ENCODE measurements around the gene CRLF2.

DNA sequence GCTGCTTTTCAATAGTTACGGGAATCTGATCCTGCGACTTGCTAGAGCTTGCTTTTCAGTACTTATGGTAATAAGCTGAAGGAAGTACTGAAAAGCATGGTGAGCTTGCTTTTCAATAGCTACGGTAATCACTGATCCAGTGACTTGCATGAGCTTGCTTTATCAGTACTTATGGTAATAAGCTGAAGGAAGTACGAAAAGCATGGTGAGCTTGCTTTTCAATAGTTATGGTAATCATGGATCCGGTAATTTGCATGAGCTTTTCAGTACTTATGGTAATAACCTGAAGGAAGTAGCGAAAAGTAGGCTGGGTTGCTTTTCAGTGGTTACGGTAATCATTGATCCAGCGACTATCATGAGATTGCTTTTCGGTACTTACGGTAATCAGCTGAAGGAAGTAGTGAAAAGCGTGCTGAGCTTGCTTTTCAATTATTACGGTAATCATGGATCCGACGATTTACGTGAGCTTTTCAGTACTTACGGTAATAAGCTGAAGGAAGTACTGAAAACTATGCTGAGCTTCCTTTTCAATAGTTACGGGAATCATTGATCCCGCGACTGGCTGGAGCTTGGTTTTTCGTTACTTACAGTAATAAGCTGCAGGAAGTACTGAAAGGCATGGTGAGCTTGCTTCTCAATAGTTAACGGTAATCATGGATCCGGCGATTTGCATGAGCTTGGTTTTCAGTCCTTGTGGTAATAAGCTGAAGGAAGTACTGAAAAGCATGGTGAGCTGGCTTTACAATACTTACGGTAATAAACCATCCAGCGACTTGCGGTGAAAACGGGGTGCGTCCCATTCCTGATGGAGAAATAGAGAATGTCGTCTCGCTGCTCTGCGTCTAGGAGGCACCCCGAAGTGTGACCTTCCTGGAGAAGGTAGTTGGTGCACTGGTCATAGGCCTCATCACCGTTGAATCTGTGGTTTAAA lies 6.5 kb downstream of the CRLF2 start:
- no peak for TF ChIP-seq POLR2A (IDR thresholded peaks at IDR 0.05)
- TF ChIP-seq CTCF (IDR thresholded peaks at IDR 0.05), result no peak
